ENCODE data around the gene RENBP. TPM values are rescaled to one million over a fixed set of nuclear protein-coding genes. Genes with fewer than 3 reads are reported as not detected.
A peak's percentile ranks its signal among the peaks of the same experiment; 100 is the strongest.

The RENBP gene
- total and polyA plus RNA-seq, 4 donors = 16.6 to 90.8 (median 62.0) TPM

- TF ChIP-seq CTCF (IDR thresholded peaks at IDR 0.05; ENCODE audit: control extremely low read depth, extremely low read depth) = no peak
- 70 to 77% methylated on average over 21 to 27 of the region's 27 CpGs for WGBS, 2 donors
- H3K9me3 ChIP-seq (ENCODE audit: control insufficient read depth in 4 of 4, insufficient read depth in 3 of 4, low read length in 3 of 4) = peaks cover 0 to 10% (median 0%) of the 10 kb centered on the region in 4 donors
- ATAC-seq (ENCODE audit: insufficient read depth, low FRiP score) (no peak), DNase-seq (no peak)
- peaks cover 0 to 7% (median 3%) of the 10 kb centered on the region in 3 donors for H3K27me3 ChIP-seq (ENCODE audit: control insufficient read depth in 3 of 3, insufficient read depth in 3 of 3, low read length in 2 of 3)
- H3K4me3 ChIP-seq = no peak overlapping the region
- H3K36me3 ChIP-seq (ENCODE audit: control insufficient read depth in 4 of 4, insufficient read depth in 4 of 4, low read length in 4 of 4) = no peaks in the 10 kb centered on the region
- H3K27ac ChIP-seq (ENCODE audit: low read depth in 1 of 2, low read length in 1 of 2) = no peak overlapping the region
- no peak overlapping the region for H3K9ac ChIP-seq (ENCODE audit: insufficient read depth in 1 of 2, low read length in 2 of 2)
- peaks cover 0 to 16% (median 0%) of the 10 kb centered on the region in 5 donors for H3K4me1 ChIP-seq (ENCODE audit: control insufficient read depth in 5 of 5, insufficient read depth in 5 of 5, low read length in 5 of 5)
Measured at GRCh38 chrX:153906126-153906917, 38.1 kb downstream of the RENBP start.

GRCh38 chrX:153905481-153906095 is 38.9 kb downstream of the RENBP start:
- Histone ChIP-seq H3K4me3 (no peak overlapping the region), H3K27ac (ENCODE audit: low read depth in 1 of 2, low read length in 1 of 2) (no peak overlapping the region), H3K9me3 (ENCODE audit: control insufficient read depth in 4 of 4, insufficient read depth in 3 of 4, low read length in 3 of 4) (peaks cover 0 to 10% (median 0%) of the 10 kb centered on the region in 4 donors), H3K4me1 (ENCODE audit: control insufficient read depth in 5 of 5, insufficient read depth in 5 of 5, low read length in 5 of 5) (peaks cover 0 to 16% (median 0%) of the 10 kb centered on the region in 5 donors), H3K36me3 (ENCODE audit: control insufficient read depth in 4 of 4, insufficient read depth in 4 of 4, low read length in 4 of 4) (no peaks in the 10 kb centered on the region), H3K27me3 (ENCODE audit: control insufficient read depth in 3 of 3, insufficient read depth in 3 of 3, low read length in 2 of 3) (peaks cover 0 to 7% (median 5%) of the 10 kb centered on the region in 3 donors), H3K9ac (ENCODE audit: insufficient read depth in 1 of 2, low read length in 2 of 2) (no peak overlapping the region)
- no peak for DNase-seq
- WGBS, 2 donors = 86% methylated on average over 17 to 32 of the region's 32 CpGs
- no peak for TF ChIP-seq CTCF (IDR thresholded peaks at IDR 0.05; ENCODE audit: control extremely low read depth, extremely low read depth)
- ATAC-seq (ENCODE audit: insufficient read depth, low FRiP score) = no peak

GRCh38 chrX:153903991-153904957 is 40.2 kb downstream of the RENBP start, which contains the start of gene AVPR2:
Gene AVPR2 (plus strand): TSS chrX:153904673. CDS start chrX:153905146, 473 bp downstream.
- no peaks in the 10 kb centered on the region for H3K36me3 ChIP-seq (ENCODE audit: control insufficient read depth in 4 of 4, insufficient read depth in 4 of 4, low read length in 4 of 4)
- peaks cover 0 to 16% (median 0%) of the 10 kb centered on the region in 5 donors for H3K4me1 ChIP-seq (ENCODE audit: control insufficient read depth in 5 of 5, insufficient read depth in 5 of 5, low read length in 5 of 5)
- 33 to 53% methylated on average over 13 to 26 of the region's 26 CpGs for whole genome bisulfite sequencing, 2 donors
- ATAC-seq (ENCODE audit: insufficient read depth, low FRiP score) (no peak), DNase-seq (no peak)
- no peak within 1 kb of the TSS for H3K9ac ChIP-seq (ENCODE audit: insufficient read depth in 1 of 2, low read length in 2 of 2)
- peak within 1 kb of the TSS; percentile 32 to 49 for H3K27ac ChIP-seq (ENCODE audit: low read depth in 1 of 2, low read length in 1 of 2)
- peaks cover 0 to 10% (median 0%) of the 10 kb centered on the region in 4 donors for H3K9me3 ChIP-seq (ENCODE audit: control insufficient read depth in 4 of 4, insufficient read depth in 3 of 4, low read length in 3 of 4)
- no peak for TF ChIP-seq CTCF (IDR thresholded peaks at IDR 0.05; ENCODE audit: control extremely low read depth, extremely low read depth)
- no peak within 1 kb of the TSS for H3K4me3 ChIP-seq
- H3K27me3 ChIP-seq (ENCODE audit: control insufficient read depth in 3 of 3, insufficient read depth in 3 of 3, low read length in 2 of 3) = peaks cover 2 to 7% (median 5%) of the 10 kb centered on the region in 3 donors
